Inferior parietal cortex (tissue), 1 donor: Measurements from ENCODE around the gene IL31.
A peak's percentile ranks its signal among the peaks of the same experiment; 100 is the strongest.
"Not testable (repeated sequence)": the region's sequence is repeated elsewhere in the genome, so short reads cannot be mapped to it uniquely, and the experiment has no call there.

Source experiments
- DNase-seq: peaks from one replicate; pipeline ENCODE4 v3.0.0-alpha.2; 2016; ENCODE audit errors: extremely low spot score

Gene IL31

GRCh38 chr12:122192441-122192840, 18.4 kb upstream of the IL31 start:
- DNase-seq: no peak

- peak; percentile 56 for DNase-seq
Observed at GRCh38 chr12:122190842-122191668, 17.0 kb upstream of the IL31 start.

- DNase-seq: no peak
Observed at GRCh38 chr12:122189626-122190475, 15.8 kb upstream of the IL31 start.

- no peak for DNase-seq
Observed at GRCh38 chr12:122187466-122187865, 13.4 kb upstream of the IL31 start.

- DNase-seq: no peak
Observed at GRCh38 chr12:122185494-122186082, 11.6 kb upstream of the IL31 start.

DNA sequence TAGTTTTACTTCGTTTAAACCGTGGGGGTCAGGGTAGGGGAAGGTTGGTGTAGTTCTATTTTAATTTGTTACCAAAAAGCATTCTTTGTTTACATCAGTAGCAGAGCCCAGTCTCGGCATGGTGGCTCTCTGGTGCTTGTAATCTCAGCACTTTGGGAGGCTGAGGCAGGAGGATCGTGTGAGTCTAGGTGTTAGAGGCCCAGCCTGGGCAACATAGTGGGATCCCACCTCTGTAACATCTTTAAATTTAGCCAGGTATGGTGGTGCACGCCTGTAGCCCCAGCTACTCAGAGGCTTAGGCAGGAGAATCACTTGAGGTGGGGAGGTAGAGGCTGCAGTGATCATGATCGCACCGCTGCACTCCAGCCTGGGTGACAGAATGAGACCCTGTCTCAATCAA, 11.1 kb upstream of the IL31 start:
- no peak for DNase-seq

DNA sequence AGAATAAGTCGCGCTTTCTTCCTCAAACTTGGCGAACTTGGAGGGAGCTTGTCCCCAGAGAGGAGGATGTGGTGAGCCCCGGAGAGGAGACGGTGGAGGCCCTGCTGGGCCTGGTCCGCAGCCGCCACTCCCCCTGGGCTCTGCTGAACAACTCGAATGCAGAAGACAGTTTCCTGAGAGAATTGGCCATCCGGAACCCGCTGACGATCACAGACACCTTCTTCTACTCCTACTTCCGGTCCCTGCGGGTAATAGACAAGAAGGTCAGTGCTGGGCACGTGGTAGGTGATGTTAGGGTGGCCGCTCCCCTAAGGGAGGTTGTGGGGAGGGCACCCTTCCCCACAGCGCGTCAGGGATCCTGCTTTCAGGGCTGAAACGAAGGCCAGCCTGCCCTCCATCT, 10.5 kb upstream of the IL31 start:
- no peak for DNase-seq

DNA sequence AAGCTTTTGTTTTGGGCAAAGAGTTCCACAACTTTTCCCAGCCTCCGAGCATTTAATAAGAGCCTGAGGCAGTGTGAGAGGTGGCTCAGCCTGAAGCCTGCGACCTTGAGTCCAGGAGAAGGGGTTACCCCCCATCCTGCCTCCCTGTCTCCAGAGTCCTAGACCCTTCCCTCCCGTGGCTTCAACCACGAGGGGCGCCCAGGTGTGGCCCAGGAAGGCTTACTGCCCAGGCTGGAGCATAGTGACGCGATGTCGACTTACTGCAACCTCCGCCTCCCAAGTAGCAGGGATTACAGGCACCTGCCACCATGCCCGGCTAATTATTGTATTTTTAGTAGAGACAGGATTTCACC, 9.5 kb upstream of the IL31 start:
- no peak for DNase-seq

GRCh38 chr12:122182887-122183587, 9.0 kb upstream of the IL31 start, which contains the start of gene LRRC43:
LRRC43 (plus strand) TSS chr12:122183123; CDS start chr12:122183145, 22 bp downstream.
- DNase-seq: no peak

DNA sequence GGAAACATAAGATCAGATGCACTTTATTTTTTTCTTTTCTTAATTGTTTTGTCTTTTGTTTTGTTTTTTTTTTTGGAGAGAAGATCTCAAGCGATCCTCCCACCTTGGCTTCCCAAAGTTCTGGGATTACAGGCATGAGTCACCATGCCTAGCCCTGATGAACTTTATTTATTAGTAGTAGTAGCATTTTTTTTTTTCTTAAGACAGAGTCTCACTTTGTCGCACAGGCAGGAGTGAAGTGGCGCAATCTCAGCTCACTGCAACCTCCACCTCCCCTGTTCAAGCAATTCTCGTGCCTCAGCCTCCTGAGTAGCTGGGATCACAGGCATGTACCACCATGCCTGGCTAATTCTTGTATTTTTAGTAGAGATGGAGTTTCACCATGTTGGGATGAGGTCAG, 2.5 kb upstream of the IL31 start:
- not testable (repeated sequence) for DNase-seq

- DNase-seq: no peak
Observed at GRCh38 chr12:122172262-122172939, 1.6 kb downstream of the IL31 start.

- no peak for DNase-seq
Observed at GRCh38 chr12:122171399-122171798, 2.6 kb downstream of the IL31 start.

DNA sequence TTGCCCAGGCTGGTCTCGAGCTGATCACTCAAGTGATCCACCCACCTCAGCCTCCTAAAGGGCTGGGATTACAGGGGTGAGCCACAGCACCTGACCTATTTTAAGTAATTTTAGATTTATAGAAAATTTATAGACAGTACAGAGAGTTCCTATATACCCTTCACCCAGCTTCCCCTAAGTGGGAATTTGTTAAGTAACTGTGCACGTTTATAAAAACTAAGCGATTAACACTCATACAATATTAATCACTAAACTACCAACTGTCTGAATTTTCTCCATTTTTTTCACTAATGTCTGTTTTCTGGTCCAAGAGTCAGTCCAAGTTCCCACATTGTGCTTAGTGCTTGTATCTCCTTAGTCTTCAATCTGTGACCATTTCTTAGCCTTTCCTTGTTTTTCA, 5.5 kb downstream of the IL31 start:
- DNase-seq: no peak

- DNase-seq: no peak
Observed at GRCh38 chr12:122167356-122167925, 6.6 kb downstream of the IL31 start.

DNA sequence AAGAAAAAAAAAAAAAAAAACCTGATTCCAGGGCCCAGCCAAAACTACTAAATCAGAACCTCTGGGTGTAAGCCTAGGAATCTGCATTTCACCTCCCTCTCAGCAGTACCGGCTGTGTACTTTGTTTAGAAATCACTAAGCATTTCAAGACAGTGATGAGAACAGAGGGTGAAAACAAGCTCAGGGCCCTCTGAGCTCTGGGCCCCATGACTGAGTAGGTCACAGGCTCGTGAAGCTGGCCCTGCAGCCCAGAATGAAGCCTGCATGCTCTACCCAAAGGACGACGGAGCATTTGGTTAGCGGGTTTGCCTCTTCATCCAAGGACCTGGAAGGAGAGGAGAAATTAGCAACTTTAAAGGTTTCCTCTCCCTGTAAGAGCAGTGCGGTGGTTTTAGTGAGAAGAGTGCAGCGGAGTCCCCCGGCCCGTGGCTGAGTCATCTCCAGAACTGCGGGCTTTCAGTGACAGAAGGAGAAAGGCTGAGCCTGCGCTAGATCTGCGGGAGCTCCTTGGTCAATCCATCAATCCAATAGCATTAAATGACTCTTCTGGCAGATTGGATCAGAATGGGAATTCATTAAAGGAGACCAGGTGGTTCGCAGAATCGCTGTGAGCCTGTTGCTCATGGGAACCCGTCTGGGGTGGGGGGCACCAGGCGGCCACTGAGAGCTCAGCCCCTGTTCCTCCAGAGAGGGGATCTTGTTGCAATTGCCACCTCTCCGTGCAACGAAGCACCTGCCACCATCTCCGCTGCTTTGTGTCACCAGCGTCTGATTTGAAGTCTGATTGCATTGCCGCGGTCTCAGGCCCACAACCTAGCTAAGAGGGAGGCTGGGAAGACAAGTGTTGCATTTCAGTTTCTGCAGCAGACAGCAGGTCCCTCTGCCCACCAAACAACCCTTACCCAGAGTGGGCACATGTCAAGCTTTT, 7.3 kb downstream of the IL31 start:
- DNase-seq: no peak

DNA sequence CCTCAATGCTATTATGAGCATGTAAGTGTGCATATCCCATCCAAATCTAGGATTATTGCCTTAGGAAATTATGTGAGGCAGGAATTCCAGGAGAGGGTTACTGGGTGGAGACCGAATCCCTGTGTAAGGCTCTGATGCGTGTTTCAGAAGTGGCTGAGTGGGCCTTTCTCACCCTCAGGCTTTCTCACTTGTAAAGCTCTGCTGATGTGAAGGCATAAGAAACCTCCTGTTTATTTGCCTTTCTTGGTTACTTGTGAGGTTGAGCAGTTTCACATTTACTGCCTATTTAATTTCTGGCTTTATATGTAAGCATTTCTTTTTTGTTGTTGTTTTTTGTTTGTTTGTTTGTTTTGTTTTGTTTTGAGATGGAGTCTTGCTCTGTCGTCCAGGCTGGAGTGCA, 11.0 kb downstream of the IL31 start:
- no peak for DNase-seq

GRCh38 chr12:122161682-122162081, 12.3 kb downstream of the IL31 start:
- DNase-seq: no peak

DNA sequence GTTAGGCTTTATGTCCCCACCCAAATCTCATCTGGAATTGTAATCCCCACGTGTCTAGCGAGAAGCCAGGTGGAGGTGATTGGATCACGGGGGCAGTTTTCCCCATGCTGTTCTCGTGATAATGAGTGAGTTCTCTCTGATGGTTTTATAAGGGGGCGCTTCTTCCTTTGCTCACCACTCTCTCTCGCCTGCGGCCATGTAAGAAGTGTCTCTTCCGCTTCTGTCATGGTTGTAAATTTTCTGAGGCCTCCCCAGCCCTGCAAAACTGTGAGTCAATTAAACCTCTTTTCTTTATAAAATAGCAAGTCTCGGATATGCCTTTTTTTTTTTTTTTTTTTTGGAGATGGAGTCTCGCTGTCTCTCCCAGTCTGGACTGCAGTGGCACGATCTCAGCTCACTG, 13.3 kb downstream of the IL31 start:
- no peak for DNase-seq

- DNase-seq: no peak
Observed at GRCh38 chr12:122159882-122160281, 14.1 kb downstream of the IL31 start.
